ENCODE measurements around the gene TNS1.

The TNS1 gene

DNA sequence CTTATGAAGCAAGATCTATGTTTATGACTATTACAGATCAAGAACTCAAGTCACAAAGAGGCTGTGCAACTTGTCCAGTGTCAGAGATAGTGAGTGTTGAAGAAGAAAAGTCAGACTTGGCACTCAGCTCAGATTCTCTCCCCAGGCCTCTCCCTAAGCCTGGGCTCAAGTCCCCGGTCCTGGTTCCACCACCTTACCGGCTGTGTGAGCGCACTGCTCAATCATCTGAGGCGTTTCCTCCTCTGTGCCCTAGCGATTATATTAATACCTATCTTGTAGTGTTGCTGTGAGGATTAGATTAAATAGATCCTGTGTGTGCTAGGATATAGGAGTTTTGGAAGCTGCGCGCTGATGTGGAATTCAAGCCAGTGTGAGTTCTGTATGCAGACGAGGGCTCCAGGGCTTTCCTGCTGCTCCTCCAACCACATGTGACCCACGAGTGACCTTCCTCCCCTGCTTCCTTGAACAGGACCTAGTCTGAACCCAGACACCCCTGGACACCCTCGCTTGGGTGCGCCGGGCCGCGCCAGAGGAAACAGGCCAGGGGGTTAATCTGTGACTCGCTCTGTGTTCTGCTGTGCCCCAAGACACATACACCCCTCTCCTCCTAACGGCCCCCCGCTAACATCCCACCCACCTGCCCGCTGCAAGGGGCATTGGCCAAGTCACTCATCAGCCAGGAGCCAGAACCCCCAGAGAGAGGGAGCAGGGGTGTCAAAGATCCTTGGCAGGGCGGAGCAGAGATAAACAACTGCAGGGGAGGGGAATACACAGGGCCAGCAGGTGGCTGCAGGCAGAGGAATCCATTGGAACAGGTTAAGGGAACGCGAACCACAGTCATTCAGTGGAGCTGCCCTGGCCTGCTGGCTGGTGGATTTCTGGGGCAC is 38.3 kb downstream of the TNS1 start:
- no peak for DNase-seq (ENCODE audit: low read depth in 2 of 2, low spot score in 1 of 2)

DNA sequence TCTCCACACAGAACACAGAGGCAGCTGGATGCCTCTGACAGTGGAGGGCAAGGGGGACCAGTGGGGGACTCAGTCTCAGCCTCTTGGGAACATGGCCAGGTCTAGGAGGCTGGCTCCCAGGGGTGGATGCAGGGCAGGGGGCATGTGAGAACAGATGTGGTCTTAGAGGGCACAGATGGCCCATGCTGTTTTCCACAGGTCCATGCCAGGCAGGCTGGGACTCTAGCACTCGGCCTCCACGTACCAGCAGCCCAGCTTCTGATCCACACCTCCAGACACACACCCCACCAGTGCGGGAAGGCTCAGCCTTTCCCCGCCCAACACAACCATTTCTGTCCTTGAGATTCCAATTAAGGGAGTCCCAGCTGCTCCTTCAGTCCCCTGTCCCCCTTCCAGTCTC is 42.4 kb downstream of the TNS1 start:
- no peak for DNase-seq (ENCODE audit: low read depth in 2 of 2, low spot score in 1 of 2)

DNA sequence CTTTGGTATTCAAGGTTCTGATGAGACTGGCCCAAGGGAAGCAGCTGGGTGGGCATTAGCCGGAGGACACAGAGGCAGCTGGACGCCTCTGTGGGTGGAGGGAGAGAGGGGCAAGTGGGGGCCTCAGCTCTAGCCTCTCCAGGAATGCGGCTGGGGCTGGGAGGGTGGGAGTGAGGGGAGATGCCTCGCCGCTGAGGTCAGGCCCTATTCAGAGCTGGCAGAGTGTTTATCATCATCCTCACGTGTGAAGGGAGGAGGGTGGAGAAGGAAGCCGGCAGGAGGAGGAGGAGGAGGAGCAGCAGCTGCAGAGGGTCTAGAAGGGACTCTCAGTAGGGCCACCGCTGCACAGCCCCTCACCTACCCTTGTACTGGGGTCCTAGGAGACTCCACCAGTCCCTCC is 43.1 kb downstream of the TNS1 start:
- DNase-seq (ENCODE audit: low read depth in 2 of 2, low spot score in 1 of 2): no peak

DNA sequence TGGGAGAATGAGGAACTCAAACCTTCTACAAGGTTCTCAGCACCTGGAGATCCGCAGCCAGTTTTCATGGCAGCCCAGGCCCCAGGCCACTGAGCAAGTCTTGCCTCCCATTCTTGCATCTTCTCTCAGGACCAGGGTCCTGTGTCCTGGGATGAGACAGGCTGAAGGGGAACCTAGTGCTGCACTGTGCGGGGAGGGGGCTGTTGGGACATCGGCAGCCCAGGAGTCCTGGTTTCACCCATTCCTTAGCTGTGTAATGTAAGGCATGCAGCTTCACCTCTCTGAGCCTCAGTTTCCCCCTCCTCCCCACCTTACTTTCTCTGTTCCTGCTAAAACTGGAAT is 43.9 kb downstream of the TNS1 start:
- no peak for DNase-seq (ENCODE audit: low read depth in 2 of 2, low spot score in 1 of 2)

DNA sequence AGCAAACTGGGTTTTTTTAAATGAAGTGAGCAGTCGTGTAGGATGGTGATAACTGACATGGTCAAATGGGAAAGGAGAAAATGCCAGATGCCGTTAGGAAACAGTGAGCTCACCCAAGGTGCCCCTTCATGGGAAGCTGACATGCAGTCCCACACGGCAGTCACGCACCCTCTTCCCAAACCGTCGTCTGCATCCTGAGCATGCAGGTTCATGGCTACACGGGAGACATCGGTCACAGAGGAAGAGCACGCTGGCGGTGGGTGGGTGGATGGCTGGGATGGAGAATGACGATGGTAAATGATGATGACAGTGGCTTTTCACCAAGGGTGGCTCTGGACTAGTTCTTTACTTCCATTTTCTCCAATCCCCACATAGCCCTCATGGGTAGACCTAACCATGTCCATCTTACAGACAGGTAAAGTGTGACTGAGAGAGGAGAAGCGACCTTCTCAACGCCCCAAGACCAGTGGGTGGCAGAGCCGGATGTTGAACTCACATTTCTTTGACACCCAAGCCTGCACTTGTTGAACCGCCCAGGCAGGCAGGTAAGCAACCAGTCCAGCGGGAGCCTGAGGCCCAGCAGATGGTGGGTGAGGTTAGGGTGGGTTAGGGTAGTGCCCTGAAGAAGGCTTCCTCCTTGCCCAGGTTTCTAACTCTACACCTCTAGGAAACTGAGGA is 44.5 kb downstream of the TNS1 start:
- no peak for DNase-seq (ENCODE audit: low read depth in 2 of 2, low spot score in 1 of 2)

DNA sequence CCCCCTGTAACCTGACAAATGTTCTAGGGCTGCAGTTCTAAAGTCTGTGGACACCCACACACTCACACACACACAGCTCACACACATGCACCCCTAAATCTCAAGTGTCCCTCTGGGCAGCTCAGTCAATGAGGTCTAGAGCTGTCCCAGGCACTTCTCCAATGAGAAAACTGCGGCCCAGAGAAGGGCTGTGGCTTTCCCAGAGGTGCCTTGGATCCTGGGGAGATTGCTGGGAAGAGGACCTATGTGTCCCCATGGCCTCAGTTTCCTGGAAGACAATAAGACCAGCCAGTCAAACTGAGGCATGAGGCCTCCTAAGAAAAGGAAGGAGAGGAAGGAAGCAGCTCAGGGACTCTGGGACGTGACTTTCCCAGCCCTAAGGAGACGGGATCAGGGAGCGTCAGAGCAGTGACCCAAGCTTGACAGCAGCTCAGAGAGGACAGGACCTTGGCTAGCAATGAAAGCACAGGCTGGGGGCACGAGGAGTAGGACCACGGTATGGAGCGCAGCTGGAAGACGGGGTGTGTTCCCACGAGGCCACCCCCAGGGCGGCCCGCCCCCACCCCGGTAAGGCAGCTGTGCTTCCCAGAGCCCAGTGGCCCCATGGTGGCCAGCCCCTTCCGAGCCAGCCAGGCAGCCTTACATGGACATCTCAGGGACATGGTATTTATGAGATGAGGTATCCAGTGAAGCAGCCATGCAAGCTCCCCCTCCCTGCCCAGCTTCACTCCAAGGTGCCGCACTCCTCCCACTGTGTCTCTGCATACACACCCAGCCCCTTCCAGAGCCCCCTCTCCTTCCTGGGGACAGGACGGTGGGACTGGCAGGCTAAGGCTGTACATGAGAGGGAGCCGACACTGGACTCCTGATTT is 46.0 kb downstream of the TNS1 start:
- no peak for DNase-seq (ENCODE audit: low read depth in 2 of 2, low spot score in 1 of 2)

DNA sequence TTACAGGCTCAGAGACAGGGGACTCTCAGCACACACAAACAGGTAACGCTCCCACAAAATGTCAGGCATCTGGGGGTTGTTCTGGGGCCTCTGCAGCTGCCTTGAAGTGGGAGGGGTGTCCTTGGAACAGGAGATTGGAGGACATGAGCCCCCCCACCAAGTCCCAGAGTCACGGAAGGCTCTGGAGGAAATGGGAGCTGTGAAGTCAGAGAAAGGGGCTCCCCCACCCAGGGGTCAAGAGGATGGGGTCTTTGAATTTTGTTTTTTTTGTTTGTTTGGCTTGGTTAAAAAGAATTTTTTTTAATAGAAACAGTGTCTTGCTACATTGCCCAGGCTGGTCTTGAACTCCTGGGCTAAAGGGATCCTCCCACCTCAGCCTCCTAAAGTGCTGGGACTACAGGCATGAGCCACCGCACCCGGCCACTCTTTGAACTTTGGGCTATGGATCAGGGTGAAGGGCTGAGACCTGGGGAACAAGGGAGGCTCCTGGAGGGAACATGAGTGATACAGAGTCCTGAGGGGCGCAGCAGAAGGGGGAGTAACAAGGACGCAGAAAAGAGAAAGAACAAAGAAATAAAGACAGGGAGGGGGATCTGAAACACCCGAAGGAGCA is 46.8 kb downstream of the TNS1 start:
- no peak for DNase-seq (ENCODE audit: low read depth in 2 of 2, low spot score in 1 of 2)

DNA sequence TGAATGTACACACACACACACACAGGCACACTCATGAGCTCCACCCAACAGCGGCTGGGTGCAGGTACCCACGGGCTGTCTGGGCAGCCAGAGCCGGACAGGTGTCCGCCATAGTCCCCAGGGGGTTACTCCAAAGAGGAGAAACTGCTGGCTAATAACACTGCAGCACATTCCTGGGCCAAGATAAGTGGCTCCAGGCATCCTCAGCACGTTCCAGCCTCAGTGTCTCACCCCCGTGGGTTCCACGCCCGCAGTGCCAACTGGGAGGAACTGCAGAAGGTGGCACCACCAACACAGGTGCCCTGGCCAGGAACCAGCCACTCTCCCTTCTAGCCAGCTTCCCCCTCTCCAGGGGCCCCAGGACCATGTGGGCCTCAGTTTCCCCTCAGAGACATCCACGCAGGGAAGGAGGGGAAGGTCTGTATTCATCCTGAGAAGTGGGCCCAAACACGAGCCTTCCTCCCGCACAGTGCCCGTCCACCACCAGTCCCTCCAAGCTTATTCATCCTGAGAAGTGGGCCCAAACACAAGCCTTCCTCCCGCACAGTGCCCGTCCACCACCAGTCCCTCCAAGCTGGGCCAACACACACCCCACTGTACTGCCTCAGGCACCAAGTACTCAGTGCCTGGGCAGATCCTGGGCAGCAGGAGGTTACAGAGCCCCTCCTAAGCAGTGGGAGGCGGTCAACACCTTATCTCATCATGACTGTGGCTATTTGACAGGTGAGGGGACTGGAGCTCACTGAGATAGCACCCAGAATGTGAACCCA is 47.6 kb downstream of the TNS1 start:
- DNase-seq (ENCODE audit: low read depth in 2 of 2, low spot score in 1 of 2): no peak

DNA sequence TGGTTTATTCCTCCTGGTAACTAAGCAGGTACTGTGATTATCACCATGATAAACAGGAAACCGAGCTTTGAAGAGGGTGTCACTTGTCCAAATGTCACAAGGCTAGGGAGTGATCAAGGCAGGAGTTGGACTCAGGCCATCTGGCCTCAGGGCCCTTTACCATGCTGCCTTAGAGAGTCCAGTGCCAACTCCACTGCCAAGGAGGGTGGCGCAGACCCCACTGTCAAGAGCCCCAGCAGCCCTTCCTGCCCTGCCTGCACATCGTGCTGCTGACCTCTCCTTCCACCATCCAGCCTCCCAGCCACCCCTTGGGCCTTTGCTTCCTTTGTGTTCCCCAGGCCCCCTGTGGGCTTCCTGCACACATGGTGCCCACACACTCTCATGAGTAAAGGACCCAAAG is 48.3 kb downstream of the TNS1 start:
- DNase-seq (ENCODE audit: low read depth in 2 of 2, low spot score in 1 of 2): no peak

DNA sequence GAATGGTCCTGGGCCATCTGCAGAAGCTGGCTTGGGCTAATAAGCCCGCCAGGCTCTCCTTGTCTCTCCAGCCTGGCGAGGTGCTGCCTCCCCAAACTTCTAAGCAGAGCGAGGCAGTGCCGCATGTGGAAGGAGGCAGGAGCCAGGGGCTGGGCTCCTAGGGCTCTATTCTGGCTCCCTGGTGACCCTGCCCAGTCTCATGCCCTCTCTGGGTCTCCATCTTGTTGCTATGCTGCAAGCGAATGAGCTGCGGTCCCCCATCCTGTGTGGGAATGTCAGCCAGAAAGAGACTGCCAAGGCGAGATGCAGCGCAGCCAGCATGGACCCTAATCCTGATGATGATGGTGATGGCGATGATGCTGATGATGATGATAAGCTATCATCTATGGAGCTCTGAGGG is 48.7 kb downstream of the TNS1 start:
- no peak for DNase-seq (ENCODE audit: low read depth in 2 of 2, low spot score in 1 of 2)

DNA sequence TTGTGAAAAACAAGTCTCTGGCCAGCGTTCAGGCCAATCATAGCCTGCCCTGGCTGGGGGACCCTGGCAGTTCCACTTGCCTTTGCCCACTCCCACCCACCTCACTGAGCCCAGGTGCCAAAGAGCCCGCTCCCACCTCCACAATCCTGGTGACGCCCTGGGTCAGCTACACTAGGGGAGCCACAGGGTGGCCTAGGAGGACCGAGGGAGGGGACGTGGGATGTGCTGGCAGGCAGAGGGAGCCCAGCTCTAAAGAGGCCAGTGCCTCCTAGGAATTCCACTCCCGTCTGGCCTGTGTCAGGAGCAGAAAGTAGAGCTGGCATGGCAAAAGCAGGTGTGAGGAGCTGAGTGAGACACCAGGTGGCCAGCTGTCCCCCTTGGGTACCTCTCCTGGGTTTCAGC is 49.3 kb downstream of the TNS1 start:
- DNase-seq (ENCODE audit: low read depth in 2 of 2, low spot score in 1 of 2): no peak

DNA sequence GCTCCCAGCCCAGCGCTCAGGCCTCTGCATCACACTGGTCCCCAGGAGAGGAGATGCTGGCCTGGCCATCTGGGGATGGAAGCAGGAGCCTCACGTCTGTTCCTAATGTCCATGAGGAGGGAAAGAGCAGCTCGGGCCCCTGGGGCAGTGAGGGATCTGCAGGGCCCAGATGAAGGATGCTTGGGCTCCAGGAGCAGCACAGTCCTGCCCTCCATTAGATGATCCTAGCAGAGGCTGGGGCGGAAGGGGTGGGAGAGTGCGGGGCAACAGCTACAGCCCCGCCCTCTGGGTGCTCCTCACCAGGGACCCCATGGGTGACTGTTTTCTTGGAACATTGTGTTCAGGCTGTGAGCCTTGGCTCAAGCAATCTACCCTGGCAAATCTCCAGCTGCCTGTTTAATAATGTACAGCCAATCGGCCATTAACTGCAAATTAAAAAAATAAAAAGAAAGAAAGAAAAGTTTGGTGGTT is 49.7 kb downstream of the TNS1 start:
- no peak for DNase-seq (ENCODE audit: low read depth in 2 of 2, low spot score in 1 of 2)

DNA sequence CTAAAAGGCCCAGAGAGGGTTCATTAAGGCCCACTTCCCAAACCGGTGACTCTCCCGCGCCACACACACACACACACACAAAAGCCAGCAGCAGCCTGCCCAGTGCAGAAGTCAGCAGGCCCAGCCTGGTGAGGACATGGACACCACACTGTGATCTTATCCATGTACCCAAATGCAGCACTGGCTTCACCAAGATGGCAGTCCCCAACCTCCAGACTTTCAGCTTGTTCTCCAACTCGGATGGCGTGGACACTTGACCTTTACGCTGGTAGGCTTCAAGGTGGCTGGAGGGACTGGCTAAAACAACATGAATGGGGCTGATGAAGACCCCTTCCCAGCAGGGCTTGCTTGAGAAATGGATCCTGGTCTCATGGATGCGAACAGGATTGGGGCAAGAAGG is 50.4 kb downstream of the TNS1 start:
- no peak for DNase-seq (ENCODE audit: low read depth in 2 of 2, low spot score in 1 of 2)

DNA sequence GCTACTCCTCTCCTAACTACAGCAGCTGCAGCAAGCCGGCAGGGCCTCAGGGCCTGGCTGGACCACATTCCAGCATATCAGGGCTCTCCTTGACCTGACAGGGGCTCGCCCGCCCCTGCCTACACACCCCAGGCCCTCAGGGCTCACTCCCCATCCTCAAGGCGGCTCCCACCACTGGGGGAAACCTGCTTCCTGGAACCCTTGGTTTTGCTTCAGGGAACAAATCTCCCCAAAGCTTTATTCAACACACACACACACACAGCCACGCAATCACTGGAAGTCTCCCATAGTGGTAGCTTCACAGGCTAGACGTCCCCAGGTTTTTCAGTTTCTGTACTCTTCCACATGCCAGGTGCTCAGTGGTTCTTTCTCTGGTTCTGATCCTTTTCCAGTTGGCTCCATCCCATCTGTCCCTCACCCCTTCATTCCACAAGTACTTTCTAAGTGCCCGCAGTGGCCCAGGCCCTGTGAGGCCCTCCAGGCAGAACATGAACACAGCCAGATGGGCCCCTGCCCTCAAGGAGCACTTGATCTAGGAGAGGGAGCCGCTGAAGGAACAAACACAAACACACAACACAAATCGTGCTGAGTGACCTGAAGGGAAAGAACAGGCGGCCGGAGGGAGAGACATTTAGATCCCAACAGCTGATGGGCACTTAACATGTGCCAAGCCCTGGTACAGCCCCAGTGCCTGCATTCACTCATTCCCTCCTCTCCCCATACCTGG is 51.1 kb downstream of the TNS1 start:
- no peak for DNase-seq (ENCODE audit: low read depth in 2 of 2, low spot score in 1 of 2)

DNA sequence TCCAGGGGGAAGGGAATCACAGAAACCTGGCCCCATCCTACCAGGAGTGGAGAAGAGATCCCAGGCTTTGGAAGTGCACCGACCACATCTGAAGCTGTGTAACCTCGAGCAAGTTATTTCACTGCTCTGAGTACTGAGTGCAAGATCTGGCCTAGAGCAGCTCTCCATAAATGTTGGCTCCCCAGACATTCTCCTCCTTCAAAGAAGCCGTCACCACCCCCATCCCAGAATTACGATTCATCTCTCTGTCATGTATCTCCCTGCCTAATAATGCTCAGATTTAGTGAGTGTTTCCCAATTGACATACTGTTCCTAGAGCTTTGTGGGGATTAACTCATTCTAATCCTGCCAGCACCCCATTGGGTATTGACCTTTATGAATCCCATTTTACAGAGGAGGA is 51.7 kb downstream of the TNS1 start:
- no peak for DNase-seq (ENCODE audit: low read depth in 2 of 2, low spot score in 1 of 2)

DNA sequence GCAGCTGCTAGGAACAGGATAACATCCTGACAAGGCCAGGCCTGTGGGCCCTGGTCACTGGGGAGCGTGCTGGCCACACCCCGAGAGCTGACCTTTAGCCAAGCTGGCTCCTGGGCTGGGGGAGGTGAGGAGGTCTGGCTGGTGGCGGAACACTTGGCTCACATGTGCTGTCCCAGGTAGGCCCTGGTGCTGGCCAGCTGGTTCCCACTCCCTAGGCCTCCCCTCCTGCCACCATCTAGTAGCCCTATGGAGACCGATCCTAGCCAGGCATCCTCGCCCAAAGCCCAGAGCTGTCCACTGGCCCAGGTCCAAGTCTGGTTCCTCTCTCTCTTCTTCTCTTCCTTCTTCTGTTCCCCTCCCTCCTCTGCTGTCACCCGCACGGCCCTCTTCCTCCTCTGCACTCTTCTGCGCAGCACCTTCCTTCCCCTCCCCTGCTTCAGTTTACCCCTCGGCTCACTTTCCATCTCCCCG is 52.4 kb downstream of the TNS1 start:
- no peak for DNase-seq (ENCODE audit: low read depth in 2 of 2, low spot score in 1 of 2)

DNA sequence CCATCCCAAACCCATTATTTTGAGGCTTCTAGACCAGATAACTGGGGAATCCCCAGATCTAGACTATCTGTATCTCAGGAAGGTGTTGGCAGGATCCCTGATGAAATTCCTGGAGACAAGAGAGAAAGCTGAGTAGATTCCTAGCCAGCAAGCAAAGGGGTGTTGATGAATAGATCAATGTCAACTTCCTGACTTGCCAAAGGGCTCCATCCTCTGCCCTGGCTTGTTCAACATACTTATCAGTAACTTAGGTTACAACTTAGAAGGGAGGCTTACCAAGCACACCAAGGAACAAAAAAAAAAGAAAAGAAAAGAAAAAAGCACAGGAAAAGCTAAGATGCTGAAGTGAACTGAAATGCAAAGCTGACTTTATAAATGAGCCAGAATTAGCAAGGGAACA is 53.3 kb downstream of the TNS1 start:
- no peak for DNase-seq (ENCODE audit: low read depth in 2 of 2, low spot score in 1 of 2)

DNA sequence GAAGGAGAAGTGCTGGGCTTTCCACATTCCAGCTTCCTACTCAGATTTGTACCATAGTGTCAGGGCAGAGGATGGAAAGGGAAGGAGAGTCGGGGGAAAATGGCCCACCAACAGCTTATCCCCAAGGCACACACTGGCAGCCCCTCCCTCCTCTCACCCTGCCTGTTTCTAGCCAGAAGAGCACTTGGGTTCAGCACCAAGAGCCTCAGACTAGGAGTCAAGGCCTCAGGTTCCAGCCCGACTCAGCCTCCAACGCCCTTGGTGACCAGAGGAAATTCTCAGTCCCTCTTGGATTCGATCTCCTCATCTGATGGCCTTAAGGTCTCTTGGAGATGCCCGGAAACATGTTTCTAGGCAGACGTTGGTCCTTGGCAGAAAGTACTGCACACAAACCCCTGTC is 53.9 kb downstream of the TNS1 start:
- DNase-seq (ENCODE audit: low read depth in 2 of 2, low spot score in 1 of 2): no peak

DNA sequence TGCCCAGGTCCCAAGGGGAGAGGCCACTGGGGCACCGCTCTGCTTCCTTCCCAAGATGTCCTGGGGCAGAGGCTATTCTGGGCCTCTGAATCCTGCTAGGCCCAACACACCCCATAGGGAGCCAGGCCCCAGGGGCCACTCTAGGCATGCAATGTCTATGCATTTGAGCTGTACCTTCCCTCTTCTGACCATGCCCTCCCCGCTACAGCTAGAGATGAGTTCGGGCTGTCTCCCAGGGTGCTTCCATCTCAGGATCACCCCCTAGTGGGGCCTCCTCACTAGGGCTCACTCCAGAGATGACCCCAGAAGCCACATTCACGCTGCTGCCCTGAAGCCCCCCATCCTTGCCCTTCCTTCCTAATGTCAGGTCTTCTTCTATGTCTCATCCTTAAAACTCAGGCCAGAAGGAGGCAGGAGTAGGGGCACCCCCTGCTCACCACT is 54.4 kb downstream of the TNS1 start:
- no peak for DNase-seq (ENCODE audit: low read depth in 2 of 2, low spot score in 1 of 2)
